Astrocyte (in vitro differentiated cells and primary cell): Measurements from ENCODE around the gene PAXIP1. TPM values are rescaled to one million over a fixed set of nuclear protein-coding genes. Genes with fewer than 3 reads are reported as not detected.

Experiments used
- DNase-seq: peaks from one replicate; pipeline ENCODE4 v3.0.0-alpha.2; 2010; ENCODE audit warnings: low read depth
- FAIRE-seq: peaks from 2 replicates; lab custom pipeline; 2011; peaks lifted over from hg19 to GRCh38; lab: Jason Lieb, UNC
- H2AFZ ChIP-seq: 2 replicates; pipeline ENCODE4 v1.6.0; 2012; ENCODE audit warnings: low read depth, low read length, inconsistent platforms
- H3K27ac ChIP-seq: 2 replicates; pipeline ENCODE4 v1.5.1; 2011; ENCODE audit warnings: low read depth, low read length, inconsistent platforms
- H3K27me3 ChIP-seq: 2 replicates; pipeline ENCODE4 v1.6.0; 2011; ENCODE audit warnings: low read length, inconsistent platforms; ENCODE audit not compliant: insufficient read depth
- H3K36me3 ChIP-seq: 2 replicates; pipeline ENCODE4 v1.5.1; 2011; ENCODE audit warnings: low read length, inconsistent platforms; ENCODE audit not compliant: insufficient read depth
- H3K4me1 ChIP-seq: 2 replicates; pipeline ENCODE4 v1.5.1; 2011; ENCODE audit warnings: low read length, inconsistent platforms; ENCODE audit not compliant: insufficient read depth
- H3K4me2 ChIP-seq: 2 replicates; pipeline ENCODE4 v1.6.0; 2012; ENCODE audit warnings: low read length, inconsistent platforms
- H3K4me3 ChIP-seq: 2 replicates; pipeline ENCODE4 v1.5.1; 2011; ENCODE audit warnings: low read depth, mild to moderate bottlenecking, low read length, inconsistent platforms; ENCODE audit not compliant: insufficient read depth
- H3K79me2 ChIP-seq: 2 replicates; pipeline ENCODE4 v1.6.0; 2012; ENCODE audit warnings: mild to moderate bottlenecking, low read length, inconsistent platforms; ENCODE audit not compliant: insufficient read depth
- H3K9ac ChIP-seq: 2 replicates; pipeline ENCODE4 v1.6.0; 2012; ENCODE audit warnings: mild to moderate bottlenecking, low read length, inconsistent platforms
- H3K9me3 ChIP-seq: 2 replicates; pipeline ENCODE4 v1.5.1; 2012; ENCODE audit warnings: low read depth, mild to moderate bottlenecking, low read length, inconsistent platforms; ENCODE audit not compliant: insufficient read depth
- H4K20me1 ChIP-seq: 2 replicates; pipeline ENCODE4 v1.6.0; 2012; ENCODE audit warnings: low read length, inconsistent platforms; ENCODE audit not compliant: insufficient read depth
- H3K27ac Mint-ChIP-seq: one replicate; pipeline ENCODE4 v1.8.0; 2021; ENCODE audit warnings: mild to moderate bottlenecking, mixed read lengths; ENCODE audit not compliant: unreplicated experiment
- H3K27me3 Mint-ChIP-seq: one replicate; pipeline ENCODE4 v1.8.0; 2021; ENCODE audit warnings: low read depth, mixed read lengths; ENCODE audit not compliant: unreplicated experiment
- H3K36me3 Mint-ChIP-seq: one replicate; pipeline ENCODE4 v1.8.0; 2021; ENCODE audit warnings: low read depth, mixed read lengths; ENCODE audit not compliant: unreplicated experiment
- H3K4me1 Mint-ChIP-seq: one replicate; pipeline ENCODE4 v1.8.0; 2021; ENCODE audit warnings: low read depth, mixed read lengths; ENCODE audit not compliant: unreplicated experiment
- H3K4me3 Mint-ChIP-seq: one replicate; pipeline ENCODE4 v1.8.0; 2021; ENCODE audit warnings: mild to moderate bottlenecking, moderate library complexity, mixed read lengths; ENCODE audit not compliant: unreplicated experiment
- H3K9me3 Mint-ChIP-seq: one replicate; pipeline ENCODE4 v1.8.0; 2021; ENCODE audit warnings: mild to moderate bottlenecking, mixed read lengths; ENCODE audit not compliant: unreplicated experiment
- CTCF ChIP-seq: IDR thresholded peaks from 2 replicates; pipeline ENCODE4 v1.5.1; 2011; ENCODE audit warnings: low read depth, mild to moderate bottlenecking, inconsistent platforms, low read length, moderate library complexity; ENCODE audit not compliant: insufficient read depth
- EZH2 ChIP-seq: IDR thresholded peaks from 2 replicates; pipeline ENCODE4 v1.6.1; 2012; ENCODE audit warnings: mild to moderate bottlenecking, low read length, inconsistent platforms; ENCODE audit not compliant: insufficient read depth
- total RNA-seq: library from RNA; stranded (reverse); gene quantifications from 2 replicates; pipeline ENCODE4 v1.2.1, GENCODE V29; 2021

The PAXIP1 gene
- total RNA-seq, 1 donor from 2014 or later, result 12.7 TPM

GRCh38 chr7:154987571-154987970 is 15.4 kb downstream of the PAXIP1 start:
- H3K36me3 Mint-ChIP-seq, result peaks cover 3% of the 10 kb centered on the region
- no peaks in the 10 kb centered on the region for H4K20me1 ChIP-seq
- no peaks in the 10 kb centered on the region for H3K79me2 ChIP-seq
- no peaks in the 10 kb centered on the region for H3K4me1 Mint-ChIP-seq
- no peak overlapping the region for H3K27ac ChIP-seq
- H3K36me3 ChIP-seq, result peaks cover 12% of the 10 kb centered on the region
- H3K9me3 ChIP-seq, result no peaks in the 10 kb centered on the region
- H3K27me3 ChIP-seq, result no peaks in the 10 kb centered on the region
- TF ChIP-seq CTCF, result no peak
- TF ChIP-seq EZH2, result no peak
- H3K4me3 Mint-ChIP-seq, result no peak overlapping the region
- H2AFZ ChIP-seq, result no peak overlapping the region
- no peak overlapping the region for H3K27ac Mint-ChIP-seq
- H3K9ac ChIP-seq, result no peak overlapping the region
- no peak overlapping the region for H3K4me3 ChIP-seq
- no peak for FAIRE-seq
- H3K9me3 Mint-ChIP-seq, result no peaks in the 10 kb centered on the region
- H3K4me2 ChIP-seq, result no peak overlapping the region
- DNase-seq, result no peak
- H3K4me1 ChIP-seq, result no peaks in the 10 kb centered on the region
- H3K27me3 Mint-ChIP-seq, result no peaks in the 10 kb centered on the region

GRCh38 chr7:154986200-154986945 is 16.6 kb downstream of the PAXIP1 start:
- Mint-ChIP-seq H3K9me3 (no peaks in the 10 kb centered on the region), H3K4me3 (no peak overlapping the region), H3K27ac (no peak overlapping the region), H3K4me1 (no peaks in the 10 kb centered on the region), H3K36me3 (peaks cover 3% of the 10 kb centered on the region), H3K27me3 (no peaks in the 10 kb centered on the region)
- Histone ChIP-seq H3K27ac (no peak overlapping the region), H4K20me1 (no peaks in the 10 kb centered on the region), H3K4me2 (no peak overlapping the region), H3K27me3 (no peaks in the 10 kb centered on the region), H3K4me3 (no peak overlapping the region), H3K9me3 (no peaks in the 10 kb centered on the region), H3K36me3 (peaks cover 11% of the 10 kb centered on the region), H3K79me2 (no peaks in the 10 kb centered on the region), H3K4me1 (no peaks in the 10 kb centered on the region), H2AFZ (no peak overlapping the region), H3K9ac (no peak overlapping the region)
- DNase-seq (no peak), FAIRE-seq (no peak)
- TF ChIP-seq CTCF, result no peak
- TF ChIP-seq EZH2, result no peak

- FAIRE-seq, result no peak
- Histone ChIP-seq H3K4me2 (no peak overlapping the region), H3K9me3 (no peaks in the 10 kb centered on the region), H3K79me2 (no peaks in the 10 kb centered on the region), H3K9ac (no peak overlapping the region), H3K4me3 (no peak overlapping the region), H3K27ac (no peak overlapping the region), H2AFZ (no peak overlapping the region), H3K36me3 (peaks cover 9% of the 10 kb centered on the region), H3K27me3 (no peaks in the 10 kb centered on the region), H4K20me1 (no peaks in the 10 kb centered on the region), H3K4me1 (no peaks in the 10 kb centered on the region)
- Mint-ChIP-seq H3K36me3 (peaks cover 7% of the 10 kb centered on the region), H3K4me3 (no peak overlapping the region), H3K27me3 (no peaks in the 10 kb centered on the region), H3K9me3 (no peaks in the 10 kb centered on the region), H3K27ac (no peak overlapping the region), H3K4me1 (no peaks in the 10 kb centered on the region)
- no peak for DNase-seq
- TF ChIP-seq CTCF (no peak), EZH2 (no peak)
Observed at GRCh38 chr7:154985230-154985629, 17.7 kb downstream of the PAXIP1 start.
